A673 (cell line): ENCODE data around the gene KCNJ5. TPM values are rescaled to one million over a fixed set of nuclear protein-coding genes. Genes with fewer than 3 reads are reported as not detected.

ENCODE experiments used
- BruUV-seq: library from RNA; stranded (reverse); fragments of 400-500 nt; replicated peaks from 2 replicates; lab custom pipeline; 2021; lab: Mats Ljungman, UMichigan
- CTCF ChIA-PET: fragments of 300-600 bp; sonication (Branson Sonifier 250); formaldehyde crosslinking; loops from one replicate; lab custom pipeline; 2022; ENCODE audit warnings: antibody characterized with exemption; lab: Charles Lee
- POLR2A ChIA-PET: fragments of 300-600 bp; sonication (Branson Sonifier 250); formaldehyde crosslinking; loops from one replicate; lab custom pipeline; 2022; ENCODE audit warnings: antibody characterized with exemption; ENCODE audit not compliant: low non-redundant PET; lab: Charles Lee
- DNase-seq: peaks from one replicate; pipeline ENCODE4 v3.0.0-alpha.2; 2015; ENCODE audit warnings: low spot score
- H3K27ac ChIP-seq: fragments of 200-600 bp; sonication (generic); 2 replicates; pipeline ENCODE4 v1.5.1; 2016; ENCODE audit warnings: mixed run types, low read depth, mild to moderate bottlenecking, mixed read lengths, antibody characterized with exemption, low read length; ENCODE audit not compliant: poor library complexity, severe bottlenecking
- H3K27me3 ChIP-seq: fragments of 200-600 bp; sonication (generic); replicated peaks from 2 replicates; pipeline ENCODE4 v1.6.1; 2017; ENCODE audit warnings: mixed run types, low read depth, mild to moderate bottlenecking, mixed read lengths, antibody characterized with exemption, low read length; ENCODE audit not compliant: insufficient read depth, poor library complexity
- H3K36me3 ChIP-seq: fragments of 200-600 bp; sonication (generic); 2 replicates; pipeline ENCODE4 v1.6.1; 2016; ENCODE audit warnings: mixed run types, mild to moderate bottlenecking, mixed read lengths, antibody characterized with exemption, low read length; ENCODE audit not compliant: insufficient read depth, poor library complexity, severe bottlenecking
- H3K4me1 ChIP-seq: fragments of 200-600 bp; sonication (generic); 2 replicates; pipeline ENCODE4 v1.6.1; 2017; ENCODE audit warnings: mixed run types, mild to moderate bottlenecking, mixed read lengths, antibody characterized with exemption, low read length; ENCODE audit not compliant: insufficient read depth, poor library complexity, severe bottlenecking
- H3K4me3 ChIP-seq: fragments of 200-600 bp; sonication (generic); 2 replicates; pipeline ENCODE4 v1.5.1; 2016; ENCODE audit warnings: low read depth, mixed run types, mild to moderate bottlenecking, mixed read lengths, low read length; ENCODE audit not compliant: poor library complexity, severe bottlenecking
- H3K9me3 ChIP-seq: fragments of 200-600 bp; sonication (generic); 2 replicates; pipeline ENCODE4 v1.6.1; 2016; ENCODE audit warnings: mixed run types, low read depth, mild to moderate bottlenecking, mixed read lengths, antibody characterized with exemption, low read length; ENCODE audit not compliant: poor library complexity, severe bottlenecking
- CTCF ChIP-seq: fragments of 300-800, 200-600 bp; sonication (generic); conservative IDR thresholded peaks from 2 replicates; pipeline ENCODE4 v1.5.1; 2017; ENCODE audit warnings: low read depth, mild to moderate bottlenecking, antibody characterized with exemption, low read length, moderate library complexity, mixed read lengths
- EZH2 ChIP-seq: fragments of 200-600 bp; sonication (generic); IDR thresholded peaks from 2 replicates; pipeline ENCODE4 v1.6.1; 2017; ENCODE audit warnings: borderline replicate concordance, low read depth, mild to moderate bottlenecking, mixed read lengths, antibody characterized with exemption, low read length; ENCODE audit not compliant: poor library complexity, severe bottlenecking
- intact Hi-C: fragments of 100-400 bp; cut with micrococcal nuclease; formaldehyde crosslinking; loops from one replicate; pipeline ENCODE4 v1.10.0; 2022; ENCODE audit not compliant: unreplicated experiment
- total RNA-seq: library from RNA; stranded (reverse); gene quantifications from 2 replicates; pipeline ENCODE4 v1.2.3, GENCODE V29; 2021

KCNJ5 gene
- total RNA-seq, 1 experiment from 2014 or later = not detected

DNA sequence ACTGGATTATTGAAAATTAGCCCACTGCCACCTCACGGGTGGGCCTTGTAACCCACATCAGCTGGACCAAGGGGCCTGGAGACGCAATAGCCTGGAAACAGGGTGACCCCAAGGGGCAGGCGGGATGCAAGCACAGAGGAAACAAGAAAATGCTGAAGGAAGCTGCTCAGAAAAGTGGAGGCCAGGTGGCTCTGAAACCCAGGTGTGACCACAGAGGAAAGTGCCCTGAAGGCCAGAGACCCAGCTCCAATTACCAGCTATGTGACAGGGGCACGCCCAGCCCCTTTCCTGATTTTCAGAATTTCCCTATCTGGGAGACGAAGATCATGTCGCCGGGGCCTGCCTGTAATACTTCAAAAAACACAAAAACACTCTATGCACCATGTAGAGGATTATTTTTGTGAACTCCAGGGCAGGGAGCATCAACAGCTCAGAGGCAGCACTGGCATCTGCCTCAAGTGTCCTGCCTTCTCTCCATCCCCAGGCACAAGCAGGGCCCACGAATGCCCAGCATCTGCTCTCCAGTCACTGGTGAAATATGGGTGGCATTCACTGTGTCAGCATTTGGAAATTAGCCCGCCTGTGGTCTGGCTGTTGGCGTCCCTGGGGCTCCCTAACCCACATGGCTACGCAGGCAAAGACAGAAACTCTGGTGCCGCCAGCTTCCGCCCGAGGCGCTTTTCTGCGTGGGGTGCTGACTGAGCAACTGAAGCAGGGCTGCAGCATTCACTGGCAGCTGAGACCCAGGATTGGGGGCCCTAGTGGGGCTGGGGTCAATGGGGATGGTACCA, 30.4 kb upstream of the KCNJ5 start:
- Histone ChIP-seq H3K27ac (no peak overlapping the region), H3K9me3 (no peaks in the 10 kb centered on the region), H3K4me3 (no peak overlapping the region), H3K27me3 (no peaks in the 10 kb centered on the region), H3K4me1 (peaks cover 5% of the 10 kb centered on the region), H3K36me3 (no peaks in the 10 kb centered on the region)
- no peak for DNase-seq
- POLR2A ChIA-PET = interaction anchor here (1.0 kb wide), 1 partner anchor 455 kb away, joined by 3 read pairs; no protein-coding TSS in a partner anchor
- CTCF ChIA-PET = interaction anchor here (0.6 kb wide), 1 partner anchor 45 kb away, joined by 3 read pairs; no protein-coding TSS in a partner anchor
- intact Hi-C loops = no loop called here
- BruUV-seq = no TSS peak
- TF ChIP-seq EZH2 = no peak
- TF ChIP-seq CTCF = no peak

DNA sequence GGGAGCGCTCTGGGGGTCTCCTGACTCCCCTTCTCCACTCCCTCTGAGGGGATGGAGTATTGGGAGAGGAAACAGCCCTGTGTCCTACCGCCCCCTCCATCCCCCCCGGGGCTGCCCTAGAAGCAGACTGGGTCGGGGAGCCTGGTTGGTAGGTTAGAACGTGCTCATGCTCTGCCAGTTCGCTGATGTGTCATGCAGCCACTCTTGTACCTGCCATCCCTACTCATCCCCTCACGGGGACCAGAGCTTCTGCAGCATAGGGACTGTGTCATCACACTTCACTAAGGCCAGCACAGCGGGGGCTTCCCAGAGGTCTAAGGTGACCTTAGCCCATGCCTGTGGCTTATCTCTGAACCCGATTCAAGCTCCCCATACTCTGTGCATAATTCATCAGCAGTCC, 28.8 kb upstream of the KCNJ5 start:
- BruUV-seq = no TSS peak
- Histone ChIP-seq H3K27me3 (no peaks in the 10 kb centered on the region), H3K27ac (no peak overlapping the region), H3K4me1 (peaks cover 5% of the 10 kb centered on the region), H3K36me3 (no peaks in the 10 kb centered on the region), H3K4me3 (no peak overlapping the region), H3K9me3 (no peaks in the 10 kb centered on the region)
- TF ChIP-seq CTCF = no peak
- TF ChIP-seq EZH2 = no peak
- ChIA-PET CTCF (no interaction called here), POLR2A (no interaction called here)
- intact Hi-C loops = no loop called here
- no peak for DNase-seq

DNA sequence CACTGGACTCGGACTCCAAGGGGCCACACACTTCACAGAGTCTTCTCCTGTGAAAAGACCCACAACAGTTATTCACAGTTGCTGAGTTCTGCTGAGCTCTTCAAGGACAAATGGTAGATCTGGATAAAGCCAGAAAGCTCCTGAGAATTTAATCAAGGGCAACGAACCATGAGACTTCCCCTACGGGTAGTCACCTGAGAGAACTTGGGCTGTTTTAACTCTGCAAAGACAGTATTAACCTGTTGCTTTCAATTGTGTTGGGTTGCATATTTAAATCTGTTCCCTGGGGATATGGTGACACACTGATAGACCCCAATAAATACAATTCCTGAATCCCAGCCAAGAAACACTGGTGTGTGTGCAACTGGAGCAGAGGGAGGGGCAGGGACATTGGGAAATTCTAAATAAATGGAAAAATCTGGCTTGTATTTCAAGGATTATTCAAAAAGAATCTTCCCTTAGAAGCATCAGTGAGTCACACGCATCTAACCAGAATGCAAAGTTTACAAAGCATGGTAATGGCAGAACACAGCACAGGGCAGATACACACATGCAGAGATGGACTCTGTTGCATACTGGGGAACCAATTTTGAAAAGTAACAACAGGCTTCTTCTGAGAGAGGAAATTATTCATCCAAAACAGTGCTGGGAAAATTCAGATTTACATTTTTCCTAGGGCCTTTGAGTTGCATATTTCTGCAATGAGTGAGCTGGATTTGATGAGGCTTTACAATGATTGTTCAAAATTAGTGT, 28.1 kb upstream of the KCNJ5 start:
- H3K27ac ChIP-seq = no peak overlapping the region
- peaks cover 5% of the 10 kb centered on the region for H3K4me1 ChIP-seq
- H3K4me3 ChIP-seq = no peak overlapping the region
- BruUV-seq = no TSS peak
- no peaks in the 10 kb centered on the region for H3K36me3 ChIP-seq
- TF ChIP-seq EZH2 (no peak), CTCF (no peak)
- no peaks in the 10 kb centered on the region for H3K9me3 ChIP-seq
- intact Hi-C loops = no loop called here
- DNase-seq = peak; percentile 53
- ChIA-PET POLR2A (no interaction called here), CTCF (no interaction called here)
- H3K27me3 ChIP-seq = no peaks in the 10 kb centered on the region
